ENCODE data around the gene CFAP74.

CFAP74 gene

DNA sequence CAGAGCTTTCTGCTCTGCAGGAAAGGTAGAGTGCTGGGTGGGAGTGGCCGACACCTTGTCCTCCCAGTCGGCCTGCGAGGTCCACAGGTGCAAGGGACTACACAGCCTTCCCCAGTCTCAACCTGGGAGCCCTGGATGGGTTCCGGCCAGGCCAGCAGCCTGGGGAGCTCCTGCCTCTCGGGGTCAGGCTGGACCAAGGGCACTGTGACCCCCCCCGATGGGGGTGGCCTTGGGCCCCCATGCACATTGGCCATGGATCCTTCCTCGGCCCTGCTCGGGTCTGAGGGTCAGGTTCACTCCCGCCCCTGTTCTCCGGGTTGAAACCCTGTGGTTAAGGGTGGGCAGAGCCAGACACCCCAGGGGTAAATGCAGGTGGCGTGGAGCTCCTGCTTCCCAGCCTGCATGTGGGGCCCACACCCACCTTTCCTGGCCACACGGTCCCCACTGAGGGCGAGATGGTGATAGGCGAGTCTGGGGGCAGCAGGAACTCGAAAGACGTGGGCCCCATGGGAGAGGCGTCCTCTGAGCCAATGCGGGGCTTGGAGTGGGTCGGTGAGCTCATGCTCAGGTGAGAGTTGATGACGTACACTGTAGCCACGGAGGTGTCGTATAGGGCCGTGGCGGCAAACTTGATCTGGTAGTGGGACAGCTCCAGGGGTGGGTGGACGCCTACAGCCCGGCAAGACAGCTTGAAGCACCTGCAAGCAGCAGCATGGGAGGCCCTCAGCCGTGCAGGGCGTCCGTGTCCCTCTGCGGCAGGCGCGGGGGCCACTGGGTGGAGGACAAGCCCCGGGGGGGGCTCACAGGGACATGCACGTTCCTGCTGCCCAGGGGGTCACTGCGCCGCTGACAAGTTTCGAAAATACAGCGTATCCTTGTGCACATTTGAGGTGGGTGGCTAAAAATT is 73.7 kb downstream of the CFAP74 start:
- H3K4me3 Mint-ChIP-seq, result no peak overlapping the region
- peaks cover 6% of the 10 kb centered on the region for H3K9me3 Mint-ChIP-seq
- H3K4me1 Mint-ChIP-seq (ENCODE audit: low read depth), result no peaks in the 10 kb centered on the region
- H3K36me3 Mint-ChIP-seq (ENCODE audit: low read depth), result no peaks in the 10 kb centered on the region
- H3K27ac Mint-ChIP-seq, result no peak overlapping the region
- H3K27me3 Mint-ChIP-seq, result no peaks in the 10 kb centered on the region

- H3K4me3 Mint-ChIP-seq, result no peak overlapping the region
- no peaks in the 10 kb centered on the region for H3K4me1 Mint-ChIP-seq (ENCODE audit: low read depth)
- no peaks in the 10 kb centered on the region for H3K36me3 Mint-ChIP-seq (ENCODE audit: low read depth)
- peaks cover 3% of the 10 kb centered on the region for H3K9me3 Mint-ChIP-seq
- H3K27ac Mint-ChIP-seq, result no peak overlapping the region
- no peaks in the 10 kb centered on the region for H3K27me3 Mint-ChIP-seq
Observed at GRCh38 chr1:1929102-1929638, 74.4 kb downstream of the CFAP74 start.

GRCh38 chr1:1928231-1929101 is 75.1 kb downstream of the CFAP74 start:
- H3K27ac Mint-ChIP-seq, result no peak overlapping the region
- no peaks in the 10 kb centered on the region for H3K36me3 Mint-ChIP-seq (ENCODE audit: low read depth)
- no peaks in the 10 kb centered on the region for H3K27me3 Mint-ChIP-seq
- H3K9me3 Mint-ChIP-seq, result no peaks in the 10 kb centered on the region
- no peaks in the 10 kb centered on the region for H3K4me1 Mint-ChIP-seq (ENCODE audit: low read depth)
- no peak overlapping the region for H3K4me3 Mint-ChIP-seq

GRCh38 chr1:1927751-1928150 is 75.8 kb downstream of the CFAP74 start:
- Mint-ChIP-seq H3K36me3 (ENCODE audit: low read depth) (no peaks in the 10 kb centered on the region), H3K27ac (no peak overlapping the region), H3K4me3 (no peak overlapping the region), H3K4me1 (ENCODE audit: low read depth) (no peaks in the 10 kb centered on the region), H3K9me3 (no peaks in the 10 kb centered on the region), H3K27me3 (no peaks in the 10 kb centered on the region)

DNA sequence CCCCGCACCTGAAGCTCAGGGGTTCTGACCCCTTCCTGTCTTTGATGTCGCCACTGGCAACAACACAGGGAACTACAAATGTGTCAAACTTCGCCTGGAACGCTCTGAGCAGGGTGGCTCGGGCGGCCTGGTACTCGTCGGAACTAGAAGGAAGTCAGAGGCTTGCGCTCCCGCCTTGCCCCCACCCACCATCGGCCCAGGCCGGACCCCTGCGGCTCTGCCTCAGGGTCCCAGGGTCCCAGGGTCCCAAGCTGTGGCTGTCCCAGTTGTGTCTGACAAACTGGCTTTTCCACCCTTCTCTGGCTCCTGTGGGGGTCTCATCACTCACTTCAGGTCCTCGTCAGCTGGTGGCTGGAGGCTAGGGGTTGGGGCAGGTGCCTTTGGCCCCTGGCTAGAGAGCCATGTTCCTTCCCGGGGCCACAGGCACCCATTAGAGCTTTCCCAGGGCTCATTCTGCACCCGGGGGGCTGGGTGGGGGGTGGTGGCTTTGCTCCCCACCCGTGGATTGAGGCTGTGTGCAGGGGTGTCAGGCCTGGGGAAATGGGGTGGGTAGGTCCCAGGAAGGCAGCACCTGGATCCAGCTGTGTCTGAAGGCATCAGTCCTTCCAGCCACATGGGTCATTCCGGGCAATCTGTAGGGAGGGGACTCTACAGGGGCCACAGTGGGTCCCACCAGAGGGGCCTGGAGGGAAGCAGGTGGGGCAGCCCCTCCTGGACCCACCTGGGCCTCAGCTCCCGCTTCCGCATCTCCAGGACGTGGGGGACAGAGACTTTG is 76.5 kb downstream of the CFAP74 start:
- Mint-ChIP-seq H3K27me3 (no peaks in the 10 kb centered on the region), H3K9me3 (no peaks in the 10 kb centered on the region), H3K36me3 (ENCODE audit: low read depth) (no peaks in the 10 kb centered on the region), H3K27ac (no peak overlapping the region), H3K4me1 (ENCODE audit: low read depth) (no peaks in the 10 kb centered on the region), H3K4me3 (no peak overlapping the region)

DNA sequence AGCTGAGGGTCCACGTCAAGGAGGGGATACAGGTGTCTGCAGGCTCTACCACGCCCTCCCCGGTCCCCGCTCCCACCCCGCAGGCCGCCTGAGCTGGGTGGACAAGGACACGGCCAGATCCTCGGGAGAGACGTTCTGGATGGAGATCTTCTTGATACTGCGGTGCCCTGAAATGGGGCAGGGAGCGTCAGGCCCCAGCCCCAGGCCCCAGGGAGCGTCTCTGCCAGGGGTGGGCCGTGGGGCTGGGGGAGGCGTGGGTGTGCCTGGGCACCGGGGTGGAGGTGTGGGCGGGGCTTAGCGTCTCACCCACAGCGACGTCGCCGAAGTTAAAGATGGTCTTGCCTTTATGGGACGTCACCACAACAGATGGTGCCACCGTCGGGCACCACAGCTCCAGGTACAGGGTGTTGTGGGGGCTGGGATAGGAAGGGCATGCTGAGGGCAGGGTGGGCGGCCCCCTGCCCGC is 77.2 kb downstream of the CFAP74 start:
- Mint-ChIP-seq H3K27ac (no peak overlapping the region), H3K4me1 (ENCODE audit: low read depth) (no peaks in the 10 kb centered on the region), H3K4me3 (no peak overlapping the region), H3K9me3 (no peaks in the 10 kb centered on the region), H3K27me3 (no peaks in the 10 kb centered on the region), H3K36me3 (ENCODE audit: low read depth) (no peaks in the 10 kb centered on the region)

- H3K9me3 Mint-ChIP-seq, result no peaks in the 10 kb centered on the region
- H3K4me1 Mint-ChIP-seq (ENCODE audit: low read depth), result no peaks in the 10 kb centered on the region
- H3K36me3 Mint-ChIP-seq (ENCODE audit: low read depth), result no peaks in the 10 kb centered on the region
- no peaks in the 10 kb centered on the region for H3K27me3 Mint-ChIP-seq
- no peak overlapping the region for H3K4me3 Mint-ChIP-seq
- no peak overlapping the region for H3K27ac Mint-ChIP-seq
Observed at GRCh38 chr1:1925437-1926345, 77.9 kb downstream of the CFAP74 start.

DNA sequence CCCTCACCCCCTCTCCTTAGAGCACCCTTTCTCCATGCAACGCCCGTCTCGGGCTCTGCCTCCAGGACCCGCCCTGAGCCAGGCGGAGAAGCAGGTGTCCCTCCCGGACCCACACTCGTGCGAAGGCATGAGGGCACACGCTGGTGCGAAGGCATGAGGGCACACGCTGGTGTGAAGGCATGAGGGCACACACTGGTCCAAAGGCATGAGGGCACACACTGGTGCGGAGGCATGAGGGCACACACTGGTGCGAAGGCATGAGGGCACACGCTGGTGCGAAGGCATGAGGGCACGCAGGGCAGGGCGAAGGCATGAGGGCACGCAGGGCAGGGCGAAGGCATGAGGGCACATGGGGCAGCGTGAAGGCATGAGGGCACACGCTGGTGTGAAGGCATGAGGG is 78.7 kb downstream of the CFAP74 start:
- no peaks in the 10 kb centered on the region for H3K4me1 Mint-ChIP-seq (ENCODE audit: low read depth)
- no peaks in the 10 kb centered on the region for H3K27me3 Mint-ChIP-seq
- no peak overlapping the region for H3K27ac Mint-ChIP-seq

DNA sequence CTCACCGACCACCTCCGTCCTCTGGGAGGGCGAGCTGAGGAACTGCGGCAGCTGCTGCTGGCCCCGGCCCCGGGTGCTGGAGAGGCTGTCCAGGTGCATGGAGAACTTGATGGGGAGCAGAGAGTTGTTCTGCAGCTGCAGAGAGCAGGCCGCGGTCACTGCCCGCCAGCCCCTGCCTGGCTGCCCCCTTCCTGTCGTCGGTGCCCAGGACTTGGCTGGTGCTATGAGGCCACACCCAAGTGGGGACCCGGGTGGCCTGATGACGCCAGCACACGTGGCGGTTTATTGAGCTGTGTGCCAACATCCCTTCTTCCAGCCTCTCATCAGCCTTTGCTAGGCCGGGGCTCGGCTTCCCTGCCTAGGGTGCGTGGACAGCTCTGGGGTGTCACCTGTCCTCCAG is 79.2 kb downstream of the CFAP74 start:
- Mint-ChIP-seq H3K27me3 (no peaks in the 10 kb centered on the region), H3K9me3 (no peaks in the 10 kb centered on the region)

More for the DNA sequence above, 78.7 kb downstream of the CFAP74 start:
- H3K36me3 Mint-ChIP-seq (ENCODE audit: low read depth), result no peaks in the 10 kb centered on the region
- no peak overlapping the region for H3K4me3 Mint-ChIP-seq
- H3K9me3 Mint-ChIP-seq, result no peaks in the 10 kb centered on the region

DNA sequence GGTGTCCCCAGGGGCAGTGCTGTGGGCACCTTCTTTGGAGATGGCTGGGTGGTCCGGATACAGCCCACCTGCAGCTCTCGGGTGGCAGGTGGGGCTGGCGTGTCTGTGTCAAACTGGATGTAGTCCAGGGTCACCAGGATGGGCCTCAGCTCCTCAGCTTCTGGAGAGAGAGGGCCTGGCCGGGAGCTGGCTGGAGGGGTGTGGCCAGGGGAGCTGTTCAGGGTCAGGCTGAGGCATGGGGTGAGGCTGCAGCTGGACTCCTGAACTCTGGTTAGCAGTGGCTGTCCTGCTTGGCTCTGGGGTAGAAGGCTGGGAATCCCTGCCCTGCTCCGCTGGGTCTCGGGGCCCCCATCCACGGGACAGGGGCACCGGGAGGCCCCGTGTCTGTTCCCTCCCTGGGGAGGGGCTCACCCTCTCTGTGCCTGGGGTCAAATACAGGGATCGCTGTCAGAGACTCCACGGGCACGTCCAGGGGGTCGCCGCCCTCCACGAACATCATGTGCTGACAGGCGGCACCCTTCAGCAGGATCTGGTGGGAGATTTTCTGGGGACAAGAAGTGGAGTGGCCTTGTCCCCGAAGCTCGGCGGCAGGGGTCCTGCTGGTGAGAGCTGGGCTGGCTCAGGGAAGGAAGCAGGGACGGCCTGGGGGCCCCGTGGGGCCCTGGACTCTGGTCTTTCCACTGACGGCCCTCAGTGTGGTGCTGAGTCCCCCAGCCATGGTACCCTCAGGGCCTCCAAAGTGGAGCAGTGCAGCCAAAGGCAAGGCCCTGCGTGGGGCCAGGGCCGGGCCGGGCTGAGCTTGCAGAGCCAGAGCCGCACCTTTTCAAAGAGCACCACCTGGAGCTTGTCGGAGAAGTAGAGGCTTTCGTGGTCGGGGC is 80.4 kb downstream of the CFAP74 start:
- Mint-ChIP-seq H3K36me3 (ENCODE audit: low read depth) (no peaks in the 10 kb centered on the region), H3K4me1 (ENCODE audit: low read depth) (peaks cover 3% of the 10 kb centered on the region), H3K27ac (no peak overlapping the region), H3K4me3 (no peak overlapping the region), H3K9me3 (no peaks in the 10 kb centered on the region), H3K27me3 (no peaks in the 10 kb centered on the region)

More for the DNA sequence above, 79.2 kb downstream of the CFAP74 start:
- Mint-ChIP-seq H3K36me3 (ENCODE audit: low read depth) (no peaks in the 10 kb centered on the region), H3K4me3 (no peak overlapping the region), H3K27ac (no peak overlapping the region), H3K4me1 (ENCODE audit: low read depth) (peaks cover 3% of the 10 kb centered on the region)

DNA sequence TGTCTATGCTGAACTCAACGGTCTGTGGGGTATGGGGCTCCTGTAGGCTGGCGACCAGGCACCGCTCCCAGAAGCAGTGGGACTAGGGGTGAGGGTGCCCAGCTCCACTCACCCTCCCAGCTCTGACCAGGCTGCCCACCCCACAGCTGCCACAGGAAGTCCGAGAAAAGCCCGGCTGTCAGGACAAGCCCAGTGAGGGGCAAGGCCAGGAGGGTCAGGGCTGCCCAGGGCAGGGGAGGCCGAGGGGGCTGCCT is 81.0 kb downstream of the CFAP74 start:
- Mint-ChIP-seq H3K27ac (no peak overlapping the region), H3K9me3 (no peaks in the 10 kb centered on the region), H3K27me3 (no peaks in the 10 kb centered on the region), H3K4me3 (no peak overlapping the region), H3K4me1 (ENCODE audit: low read depth) (peaks cover 3% of the 10 kb centered on the region), H3K36me3 (ENCODE audit: low read depth) (no peaks in the 10 kb centered on the region)

DNA sequence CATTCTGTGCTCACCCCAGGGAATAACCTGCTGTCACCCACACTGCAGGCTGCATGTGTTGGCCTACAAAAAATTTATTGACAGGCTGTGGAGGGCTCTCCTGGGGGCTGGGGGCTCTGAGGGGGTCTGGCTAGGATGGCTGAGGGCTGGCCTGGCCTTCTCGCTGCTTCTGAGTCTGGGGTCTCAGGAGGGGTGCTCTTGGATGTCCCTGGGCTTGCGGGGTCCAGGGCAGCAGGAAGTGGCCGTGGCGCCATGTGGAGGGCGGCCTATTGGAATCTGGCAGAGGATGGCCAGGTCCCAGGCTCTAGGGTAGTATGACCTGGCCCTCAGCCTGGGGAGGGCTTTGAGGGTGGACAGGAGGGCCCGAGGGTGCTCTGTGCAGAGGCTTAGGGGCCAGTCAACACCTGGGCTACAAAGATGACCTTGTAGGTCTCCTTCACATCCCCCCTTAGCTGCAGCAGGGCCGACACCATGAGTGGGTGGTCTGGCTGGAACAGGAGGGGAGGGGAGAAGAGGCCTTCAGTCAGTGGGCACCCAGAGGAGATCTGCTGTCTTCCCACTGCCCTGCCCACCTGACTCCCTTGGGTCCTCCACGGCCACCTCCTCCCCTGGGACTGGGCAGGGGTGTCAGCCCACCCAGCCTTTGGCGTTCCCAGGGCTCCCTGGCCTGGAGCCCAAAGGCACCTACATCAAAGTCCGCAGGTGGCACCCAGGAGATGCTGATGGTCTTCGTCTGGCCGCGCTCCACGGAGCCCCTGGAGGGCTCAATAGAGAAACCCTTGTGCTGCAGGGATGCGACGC is 81.5 kb downstream of the CFAP74 start:
- no peaks in the 10 kb centered on the region for H3K9me3 Mint-ChIP-seq
- no peaks in the 10 kb centered on the region for H3K36me3 Mint-ChIP-seq (ENCODE audit: low read depth)
- H3K27ac Mint-ChIP-seq, result no peak overlapping the region
- no peaks in the 10 kb centered on the region for H3K27me3 Mint-ChIP-seq
- H3K4me1 Mint-ChIP-seq (ENCODE audit: low read depth), result peaks cover 3% of the 10 kb centered on the region
- no peak overlapping the region for H3K4me3 Mint-ChIP-seq

All from stimulated activated naive CD8-positive, alpha-beta T cell treated with anti-CD3 and anti-CD28 coated beads, Interleukin-15, Interleukin-2, amounts not matched to agents 100 ng/mL and 50 ng/mL, for 24 hours (primary cell).